ENCODE data around the gene SELENBP1. TPM values are rescaled to one million over a fixed set of nuclear protein-coding genes. Genes with fewer than 3 reads are reported as not detected.

SELENBP1 gene
- total and polyA plus RNA-seq, 2 of the 13 experiments (the other 11 are each of a cell fraction or from before 2014, with no cell fraction given) = 27.8 to 29.0 TPM

- TF ChIP-seq HNRNPH1 (optimal IDR thresholded peaks at IDR 0.05; ENCODE audit: low read depth, low read length) (no peak), SP5 (CRISPR knock-in tag; IDR thresholded peaks at IDR 0.05; ENCODE audit: borderline replicate concordance, low read depth) (peak; percentile 67), ZNF264 (CRISPR knock-in tag; IDR thresholded peaks at IDR 0.05) (peak; percentile 82), ZNF550 (CRISPR knock-in tag; IDR thresholded peaks at IDR 0.05; ENCODE audit: borderline replicate concordance) (no peak), HOXD1 (CRISPR knock-in tag; IDR thresholded peaks at IDR 0.05) (peak; percentile 66; the same call in 1 of the 2 replicates), BRF2 (CRISPR knock-in tag; IDR thresholded peaks at IDR 0.05) (no peak), ZNF800 (CRISPR knock-in tag; IDR thresholded peaks at IDR 0.05) (peak; percentile 56; the same call in 1 of the 2 replicates), FLYWCH1 (CRISPR knock-in tag; IDR thresholded peaks at IDR 0.05) (no peak), ZMYM4 (CRISPR knock-in tag; IDR thresholded peaks at IDR 0.05) (peak; percentile 64; the same call in 1 of the 2 replicates), ZFY (CRISPR knock-in tag; IDR thresholded peaks at IDR 0.05) (peak; percentile 68; the same call in 1 of the 2 replicates), ZFX (CRISPR knock-in tag; IDR thresholded peaks at IDR 0.05; ENCODE audit: low read depth) (peak; percentile 81; the same call in 1 of the 2 replicates), HOXA9 (CRISPR knock-in tag; IDR thresholded peaks at IDR 0.05; ENCODE audit: borderline replicate concordance) (no peak), ZGPAT (CRISPR knock-in tag; IDR thresholded peaks at IDR 0.05) (0 out of 2 replicates have a peak, but pooled peaks have one; percentile 20), FUBP1 (CRISPR knock-in tag; IDR thresholded peaks at IDR 0.05; ENCODE audit: borderline replicate concordance) (no peak), TIGD3 (CRISPR knock-in tag; IDR thresholded peaks at IDR 0.05; ENCODE audit: borderline replicate concordance) (no peak), PHF8 (CRISPR knock-in tag; IDR thresholded peaks at IDR 0.05) (peak; percentile 61), RNF2 (conservative IDR thresholded peaks at IDR 0.05; ENCODE audit: low read depth) (no peak), ATF2 (CRISPR knock-in tag; IDR thresholded peaks at IDR 0.05) (no peak), ZNF768 (CRISPR knock-in tag; IDR thresholded peaks at IDR 0.05) (peak; percentile 41; the same call in 1 of the 2 replicates)
Measured at GRCh38 chr1:151372058-151372934, at the start of gene SELENBP1 (continued).
